HCT116 (cell line): ENCODE results near the gene ANKRD23. TPM values are rescaled to one million over a fixed set of nuclear protein-coding genes. Genes with fewer than 3 reads are reported as not detected.

Source experiments
- ATAC-seq: fragments of 200-7000 bp; cut with Tn5 transposase; 2 replicates; pipeline ENCODE4 v1.9.1; 2020; ENCODE audit warnings: mild to moderate bottlenecking, moderate library complexity
- BruUV-seq: library from RNA; stranded (reverse); fragments of 400-500 nt; replicated peaks from 2 replicates; lab custom pipeline; 2021; lab: Mats Ljungman, UMichigan
- CTCF ChIA-PET: fragments of 300-600 bp; sonication (Branson Sonifier 250); formaldehyde crosslinking; loops from one replicate; lab custom pipeline; 2021; ENCODE audit warnings: antibody characterized with exemption; lab: Charles Lee
- POLR2A ChIA-PET: fragments of 300-600, 350-600 bp; sonication (Branson Sonifier 250); formaldehyde crosslinking; loops from one replicate; lab custom pipeline; 2021; ENCODE audit warnings: antibody characterized with exemption; lab: Charles Lee
- RAD21 ChIA-PET, 2 experiments: fragments of 300-600 bp; sonication (Branson Sonifier 250); formaldehyde crosslinking; loops; one replicate each; lab custom pipeline; 2023; ENCODE audit warnings: low total read pairs in 2 of 2; ENCODE audit not compliant: uncharacterized antibody in 2 of 2, unreplicated experiment in 2 of 2, low non-redundant PET in 1 of 2; lab: Charles Lee
- DNase-seq: peaks from one replicate; pipeline ENCODE4 v3.0.0-alpha.2; 2010; ENCODE audit warnings: low read depth, low spot score
- H2AFZ ChIP-seq: fragments of 200-600 bp; shearing (Covaris generic), sonication (generic); 2 replicates; pipeline ENCODE4 v1.6.1; 2017; ENCODE audit warnings: low read depth, mixed run types, mixed read lengths, antibody characterized with exemption, low read length; ENCODE audit not compliant: poor library complexity, severe bottlenecking
- H3K27ac ChIP-seq: 2 replicates; pipeline ENCODE4 v1.5.1; 2012; ENCODE audit warnings: low read depth, low read length
- H3K27me3 ChIP-seq: fragments of 200-600 bp; sonication (generic); 2 replicates; pipeline ENCODE4 v1.6.1; 2016; ENCODE audit warnings: mixed run types, low read length, mixed read lengths; ENCODE audit not compliant: insufficient read depth
- H3K36me3 ChIP-seq, 2 experiments: fragments of 200-500 bp in 1 of 2; fragments of 200-600 bp in 1 of 2; sonication (Bioruptor generic) in 1 of 2; sonication (generic) in 1 of 2; 2 replicates each; pipeline versions ENCODE4 v1.5.1 to v1.6.1; 2014 to 2016; ENCODE audit warnings: low read length in 2 of 2, inconsistent platforms in 1 of 2, mixed read lengths in 1 of 2, mixed run types in 1 of 2; ENCODE audit not compliant: insufficient read depth in 2 of 2, control insufficient read depth in 1 of 2
- H3K4me1 ChIP-seq, 2 experiments: fragments of 200-600 bp in 1 of 2; sonication (generic) in 1 of 2; 2 replicates each; pipeline versions ENCODE4 v1.5.1 to v1.6.1; 2012 to 2017; ENCODE audit warnings: low read length in 2 of 2, inconsistent platforms in 1 of 2, mild to moderate bottlenecking in 1 of 2, mixed read lengths in 1 of 2, mixed run types in 1 of 2, moderate library complexity in 1 of 2; ENCODE audit not compliant: insufficient read depth in 2 of 2, control insufficient read depth in 1 of 2
- H3K4me2 ChIP-seq: fragments of 200-600 bp; sonication (generic); 2 replicates; pipeline ENCODE4 v1.6.1; 2017; ENCODE audit warnings: mixed run types, low read length, mixed read lengths
- H3K4me3 ChIP-seq, 2 experiments: fragments of 200-600 bp in 1 of 2; sonication (generic) in 1 of 2; replicated peaks in 1 of 2; 2 replicates each; pipeline ENCODE4 v1.5.1; 2011 to 2016; ENCODE audit warnings: low read length in 2 of 2, control low read depth in 1 of 2, low read depth in 1 of 2, mild to moderate bottlenecking in 1 of 2, mixed read lengths in 1 of 2, mixed run types in 1 of 2
- H3K79me2 ChIP-seq: fragments of 200-600 bp; sonication (generic); 2 replicates; pipeline ENCODE4 v1.6.1; 2017; ENCODE audit warnings: mild to moderate bottlenecking, mixed run types, low read length, moderate library complexity, mixed read lengths; ENCODE audit not compliant: insufficient read depth
- H3K9ac ChIP-seq: fragments of 200-600 bp; sonication (generic); 2 replicates; pipeline ENCODE4 v1.6.1; 2016; ENCODE audit warnings: low read length, mixed read lengths
- H3K9me2 ChIP-seq: fragments of 200-600 bp; sonication (generic), shearing (Covaris generic); 2 replicates; pipeline ENCODE4 v1.6.1; 2017; ENCODE audit warnings: mixed run types, mild to moderate bottlenecking, moderate library complexity; ENCODE audit not compliant: insufficient read depth
- H3K9me3 ChIP-seq, 2 experiments: fragments of 200-500 bp in 1 of 2; fragments of 200-600 bp in 1 of 2; sonication (Bioruptor generic) in 1 of 2; sonication (generic) in 1 of 2; 2 replicates each; pipeline ENCODE4 v1.6.1; 2014 to 2017; ENCODE audit warnings: low read length in 2 of 2, mixed read lengths in 2 of 2, inconsistent platforms in 1 of 2, low read depth in 1 of 2, mild to moderate bottlenecking in 1 of 2, mixed run types in 1 of 2, moderate library complexity in 1 of 2; ENCODE audit not compliant: control insufficient read depth in 1 of 2, insufficient read depth in 1 of 2
- H4K20me1 ChIP-seq: fragments of 200-600 bp; sonication (generic), shearing (Covaris generic); 2 replicates; pipeline ENCODE4 v1.6.1; 2017; ENCODE audit warnings: mixed run types, mild to moderate bottlenecking, moderate library complexity; ENCODE audit not compliant: insufficient read depth
- CEBPB ChIP-seq: IDR thresholded peaks from 2 replicates; pipeline ENCODE4 v1.6.1; 2012; ENCODE audit warnings: low read depth
- EGR1 ChIP-seq: IDR thresholded peaks from 2 replicates; pipeline ENCODE4 v1.6.1; 2012; ENCODE audit warnings: low read depth
- ELF1 ChIP-seq: IDR thresholded peaks from 2 replicates; pipeline ENCODE4 v1.6.1; 2012; ENCODE audit warnings: low read depth, borderline replicate concordance
- EZH2 ChIP-seq: fragments of 200-600 bp; sonication (generic); IDR thresholded peaks from 2 replicates; pipeline ENCODE4 v1.6.1; 2017; ENCODE audit warnings: antibody characterized with exemption, mixed run types
- FOSL1 ChIP-seq: IDR thresholded peaks from 2 replicates; pipeline ENCODE4 v1.6.1; 2012; ENCODE audit warnings: low read depth
- JUND ChIP-seq: IDR thresholded peaks from 2 replicates; pipeline ENCODE4 v1.6.1; 2012
- POLR2A ChIP-seq: IDR thresholded peaks from 2 replicates; pipeline ENCODE4 v1.7.0; 2011; ENCODE audit warnings: borderline replicate concordance; ENCODE audit not compliant: insufficient read depth, insufficient read length; ENCODE audit errors: extremely low read depth
- POLR2AphosphoS5 ChIP-seq: IDR thresholded peaks from 2 replicates; pipeline ENCODE4 v1.6.1; 2011; ENCODE audit warnings: mild to moderate bottlenecking, low read depth, low read length, moderate library complexity
- RAD21 ChIP-seq: IDR thresholded peaks from 2 replicates; pipeline ENCODE4 v1.6.1; 2012; ENCODE audit warnings: low read depth, mild to moderate bottlenecking
- SIN3A ChIP-seq: IDR thresholded peaks from 2 replicates; pipeline ENCODE4 v1.6.1; 2012; ENCODE audit warnings: low read depth
- SP1 ChIP-seq: IDR thresholded peaks from 2 replicates; pipeline ENCODE4 v1.6.1; 2012; ENCODE audit warnings: low read depth
- SRF ChIP-seq: IDR thresholded peaks from 2 replicates; pipeline ENCODE4 v1.6.1; 2012; ENCODE audit warnings: low read depth
- TCF7L2 ChIP-seq: IDR thresholded peaks from 2 replicates; pipeline ENCODE4 v1.7.0; 2011; ENCODE audit warnings: borderline replicate concordance, inconsistent platforms; ENCODE audit not compliant: insufficient read depth, insufficient read length; ENCODE audit errors: extremely low read depth
- ZFX ChIP-seq: fragments of 450-650 bp; IDR thresholded peaks from 2 replicates; pipeline ENCODE4 v1.6.1; 2017
- ZNF274 ChIP-seq: fragments of 200-500 bp; sonication (Bioruptor generic); IDR thresholded peaks from 2 replicates; pipeline ENCODE4 v1.6.1; 2014; ENCODE audit warnings: mild to moderate bottlenecking, low read depth, low read length, inconsistent platforms
- intact Hi-C: fragments of 100-400 bp; cut with micrococcal nuclease; formaldehyde crosslinking; loops from 2 replicates; pipeline ENCODE4 v1.10.0; 2022
- total RNA-seq: library from RNA; stranded (reverse); gene quantifications from one replicate; pipeline ENCODE4 v1.2.1, GENCODE V29; 2021; ENCODE audit not compliant: unreplicated experiment
- TF ChIP-seq, protein P1 (sequence below): IDR thresholded peaks from 2 replicates; pipeline ENCODE4 v1.6.1; 2012
- TF ChIP-seq, protein P2 (sequence below): IDR thresholded peaks from 2 replicates; pipeline ENCODE4 v1.6.1; 2011; ENCODE audit warnings: mild to moderate bottlenecking, low read length, moderate library complexity; ENCODE audit not compliant: insufficient replicate concordance; ENCODE audit errors: extremely low read depth
- TF ChIP-seq, protein P3 (sequence below), 3 experiments: fragments of 200-600 bp in 1 of 3; sonication (generic) in 1 of 3; IDR thresholded peaks in 2 of 3; conservative IDR thresholded peaks in 1 of 3; 2 replicates each; pipeline ENCODE4 v1.5.1; 2012 to 2017; ENCODE audit warnings: low read depth in 2 of 3, low read length in 2 of 3, antibody characterized with exemption in 1 of 3, borderline replicate concordance in 1 of 3, control low read depth in 1 of 3, mild to moderate bottlenecking in 1 of 3, mixed read lengths in 1 of 3, mixed run types in 1 of 3, moderate library complexity in 1 of 3; ENCODE audit not compliant: insufficient read depth in 1 of 3
- TF ChIP-seq, protein P4 (sequence below): IDR thresholded peaks from 2 replicates; pipeline ENCODE4 v1.6.1; 2012; ENCODE audit warnings: low read depth

ANKRD23 gene
- total RNA-seq, 1 experiment from 2014 or later = 1.4 TPM

DNA sequence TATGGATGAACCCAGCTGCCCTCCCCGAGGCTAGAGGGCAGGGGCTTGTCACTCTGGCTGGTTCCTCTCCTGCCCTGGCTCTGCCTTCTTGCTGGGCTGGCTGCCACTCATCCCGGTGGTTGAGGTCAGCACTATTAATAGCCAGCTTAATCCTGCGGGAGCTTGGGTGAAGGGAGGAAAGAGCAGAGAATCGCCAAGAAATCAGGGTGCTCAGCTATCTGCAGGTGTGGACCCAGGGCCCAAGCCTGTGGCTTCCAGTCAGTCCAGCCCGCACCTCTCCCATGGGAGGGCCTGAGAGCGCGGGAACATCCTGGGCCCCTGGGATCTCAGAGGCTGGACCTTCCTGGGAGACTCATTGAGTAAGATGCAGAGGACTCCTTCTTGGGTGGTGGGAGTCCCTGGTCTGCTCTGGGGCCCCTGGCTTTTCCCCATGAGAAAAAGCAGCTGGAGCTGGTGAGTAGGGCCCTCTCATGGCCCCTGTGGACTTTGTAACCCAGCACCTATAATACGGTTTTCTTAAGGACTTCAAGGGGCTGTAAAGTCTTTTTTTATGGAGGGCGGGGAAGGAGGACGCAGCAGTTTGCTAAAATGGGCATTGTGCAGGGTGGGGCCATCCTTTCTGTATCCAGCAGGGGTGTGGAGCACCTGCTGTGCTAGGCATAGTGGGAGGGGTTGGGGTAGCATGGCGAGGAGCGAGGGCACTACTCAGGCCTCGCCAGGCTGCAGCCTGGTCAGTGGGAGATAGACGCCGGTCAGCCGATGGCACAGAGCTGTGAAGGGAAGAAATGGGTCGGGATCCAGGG is 55.2 kb downstream of the ANKRD23 start:
- no TSS peak for BruUV-seq
- H2AFZ ChIP-seq = no peak overlapping the region
- TF ChIP-seq CEBPB (no peak), ELF1 (no peak), ZFX (no peak), FOSL1 (no peak), EGR1 (no peak), SRF (no peak), EZH2 (no peak), RAD21 (no peak), JUND (no peak), POLR2A (no peak), ZNF274 (no peak), SP1 (no peak), SIN3A (no peak), TCF7L2 (no peak), POLR2AphosphoS5 (no peak)
- TF ChIP-seq, protein P1, sequence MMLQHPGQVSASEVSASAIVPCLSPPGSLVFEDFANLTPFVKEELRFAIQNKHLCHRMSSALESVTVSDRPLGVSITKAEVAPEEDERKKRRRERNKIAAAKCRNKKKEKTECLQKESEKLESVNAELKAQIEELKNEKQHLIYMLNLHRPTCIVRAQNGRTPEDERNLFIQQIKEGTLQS = no peak
- TF ChIP-seq, protein P2, sequence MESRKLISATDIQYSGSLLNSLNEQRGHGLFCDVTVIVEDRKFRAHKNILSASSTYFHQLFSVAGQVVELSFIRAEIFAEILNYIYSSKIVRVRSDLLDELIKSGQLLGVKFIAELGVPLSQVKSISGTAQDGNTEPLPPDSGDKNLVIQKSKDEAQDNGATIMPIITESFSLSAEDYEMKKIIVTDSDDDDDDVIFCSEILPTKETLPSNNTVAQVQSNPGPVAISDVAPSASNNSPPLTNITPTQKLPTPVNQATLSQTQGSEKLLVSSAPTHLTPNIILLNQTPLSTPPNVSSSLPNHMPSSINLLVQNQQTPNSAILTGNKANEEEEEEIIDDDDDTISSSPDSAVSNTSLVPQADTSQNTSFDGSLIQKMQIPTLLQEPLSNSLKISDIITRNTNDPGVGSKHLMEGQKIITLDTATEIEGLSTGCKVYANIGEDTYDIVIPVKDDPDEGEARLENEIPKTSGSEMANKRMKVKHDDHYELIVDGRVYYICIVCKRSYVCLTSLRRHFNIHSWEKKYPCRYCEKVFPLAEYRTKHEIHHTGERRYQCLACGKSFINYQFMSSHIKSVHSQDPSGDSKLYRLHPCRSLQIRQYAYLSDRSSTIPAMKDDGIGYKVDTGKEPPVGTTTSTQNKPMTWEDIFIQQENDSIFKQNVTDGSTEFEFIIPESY = no peak
- TF ChIP-seq, protein P3, sequence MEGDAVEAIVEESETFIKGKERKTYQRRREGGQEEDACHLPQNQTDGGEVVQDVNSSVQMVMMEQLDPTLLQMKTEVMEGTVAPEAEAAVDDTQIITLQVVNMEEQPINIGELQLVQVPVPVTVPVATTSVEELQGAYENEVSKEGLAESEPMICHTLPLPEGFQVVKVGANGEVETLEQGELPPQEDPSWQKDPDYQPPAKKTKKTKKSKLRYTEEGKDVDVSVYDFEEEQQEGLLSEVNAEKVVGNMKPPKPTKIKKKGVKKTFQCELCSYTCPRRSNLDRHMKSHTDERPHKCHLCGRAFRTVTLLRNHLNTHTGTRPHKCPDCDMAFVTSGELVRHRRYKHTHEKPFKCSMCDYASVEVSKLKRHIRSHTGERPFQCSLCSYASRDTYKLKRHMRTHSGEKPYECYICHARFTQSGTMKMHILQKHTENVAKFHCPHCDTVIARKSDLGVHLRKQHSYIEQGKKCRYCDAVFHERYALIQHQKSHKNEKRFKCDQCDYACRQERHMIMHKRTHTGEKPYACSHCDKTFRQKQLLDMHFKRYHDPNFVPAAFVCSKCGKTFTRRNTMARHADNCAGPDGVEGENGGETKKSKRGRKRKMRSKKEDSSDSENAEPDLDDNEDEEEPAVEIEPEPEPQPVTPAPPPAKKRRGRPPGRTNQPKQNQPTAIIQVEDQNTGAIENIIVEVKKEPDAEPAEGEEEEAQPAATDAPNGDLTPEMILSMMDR (IDR thresholded peaks at IDR 0.05 in 2 of 3, conservative IDR thresholded peaks at IDR 0.05 in 1 of 3; ENCODE audit: borderline replicate concordance in 1 of 3, insufficient read depth in 1 of 3, low read depth in 2 of 3, low read length in 2 of 3) = no peak
- TF ChIP-seq, protein P4, sequence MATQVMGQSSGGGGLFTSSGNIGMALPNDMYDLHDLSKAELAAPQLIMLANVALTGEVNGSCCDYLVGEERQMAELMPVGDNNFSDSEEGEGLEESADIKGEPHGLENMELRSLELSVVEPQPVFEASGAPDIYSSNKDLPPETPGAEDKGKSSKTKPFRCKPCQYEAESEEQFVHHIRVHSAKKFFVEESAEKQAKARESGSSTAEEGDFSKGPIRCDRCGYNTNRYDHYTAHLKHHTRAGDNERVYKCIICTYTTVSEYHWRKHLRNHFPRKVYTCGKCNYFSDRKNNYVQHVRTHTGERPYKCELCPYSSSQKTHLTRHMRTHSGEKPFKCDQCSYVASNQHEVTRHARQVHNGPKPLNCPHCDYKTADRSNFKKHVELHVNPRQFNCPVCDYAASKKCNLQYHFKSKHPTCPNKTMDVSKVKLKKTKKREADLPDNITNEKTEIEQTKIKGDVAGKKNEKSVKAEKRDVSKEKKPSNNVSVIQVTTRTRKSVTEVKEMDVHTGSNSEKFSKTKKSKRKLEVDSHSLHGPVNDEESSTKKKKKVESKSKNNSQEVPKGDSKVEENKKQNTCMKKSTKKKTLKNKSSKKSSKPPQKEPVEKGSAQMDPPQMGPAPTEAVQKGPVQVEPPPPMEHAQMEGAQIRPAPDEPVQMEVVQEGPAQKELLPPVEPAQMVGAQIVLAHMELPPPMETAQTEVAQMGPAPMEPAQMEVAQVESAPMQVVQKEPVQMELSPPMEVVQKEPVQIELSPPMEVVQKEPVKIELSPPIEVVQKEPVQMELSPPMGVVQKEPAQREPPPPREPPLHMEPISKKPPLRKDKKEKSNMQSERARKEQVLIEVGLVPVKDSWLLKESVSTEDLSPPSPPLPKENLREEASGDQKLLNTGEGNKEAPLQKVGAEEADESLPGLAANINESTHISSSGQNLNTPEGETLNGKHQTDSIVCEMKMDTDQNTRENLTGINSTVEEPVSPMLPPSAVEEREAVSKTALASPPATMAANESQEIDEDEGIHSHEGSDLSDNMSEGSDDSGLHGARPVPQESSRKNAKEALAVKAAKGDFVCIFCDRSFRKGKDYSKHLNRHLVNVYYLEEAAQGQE = no peak
- no peaks in the 10 kb centered on the region for H3K9me3 ChIP-seq
- H3K4me2 ChIP-seq = peak overlapping the region; percentile 62
- no peak for DNase-seq
- no peak overlapping the region for H3K4me3 ChIP-seq
- ATAC-seq = peak; percentile 41
- ChIA-PET RAD21 (no interaction called here), POLR2A (no interaction called here), CTCF (no interaction called here)
- H3K27ac ChIP-seq = peak overlapping the region; percentile 36; the same call in 1 of the 2 replicates
- H3K4me1 ChIP-seq = peaks cover 32 to 39% of the 10 kb centered on the region in 2 experiments
- H3K79me2 ChIP-seq = peaks cover 5% of the 10 kb centered on the region; the same call in 1 of the 2 replicates
- no peaks in the 10 kb centered on the region for H3K36me3 ChIP-seq
- H3K9me2 ChIP-seq = no peaks in the 10 kb centered on the region
- intact Hi-C loops = no loop called here
- H3K27me3 ChIP-seq = no peaks in the 10 kb centered on the region
- peak overlapping the region; percentile 36 for H3K9ac ChIP-seq
- no peaks in the 10 kb centered on the region for H4K20me1 ChIP-seq
